HepG2 (cell line): ENCODE results near the gene DYRK1B. TPM values are rescaled to one million over a fixed set of nuclear protein-coding genes. Genes with fewer than 3 reads are reported as not detected.

Experiments
- ATAC-seq: fragments of 200-7000 bp; cut with Tn5 transposase; 3 replicates; pipeline ENCODE4 v1.9.1; 2020; ENCODE audit warnings: mild to moderate bottlenecking, moderate library complexity
- BruUV-seq: library from RNA; stranded (reverse); fragments of 400-500 nt; replicated peaks from 2 replicates; lab custom pipeline; 2021; lab: Mats Ljungman, UMichigan
- CTCF ChIA-PET: fragments of 300-600 bp; formaldehyde crosslinking; extraction: SDS; loops from one replicate; lab custom pipeline; 2021; ENCODE audit warnings: low total read pairs, inconsistent platforms, low intra/inter-chr PET ratio; lab: Yijun Ruan, JAX
- POLR2A ChIA-PET: fragments of 350-600 bp; sonication (Branson Sonifier 250); formaldehyde crosslinking; loops from one replicate; lab custom pipeline; 2020; ENCODE audit warnings: antibody characterized with exemption, inconsistent platforms; lab: Yijun Ruan, JAX
- DNase-seq: peaks from one replicate; pipeline ENCODE4 v3.0.0-alpha.2; 2015; ENCODE audit warnings: low spot score
- FAIRE-seq: peaks from 3 replicates; lab custom pipeline; 2011; peaks lifted over from hg19 to GRCh38; lab: Jason Lieb, UNC
- H2AFZ ChIP-seq: one replicate; pipeline ENCODE4 v1.6.1; 2011; ENCODE audit warnings: low read length, inconsistent platforms
- H3K27ac ChIP-seq: fragments of 300-600 bp; 3 replicates; pipeline ENCODE4 v1.8.0; 2011; ENCODE audit warnings: mixed run types, mild to moderate bottlenecking, mixed read lengths, low read length, inconsistent platforms; ENCODE audit not compliant: insufficient read depth; ENCODE audit errors: extremely low read length
- H3K27me3 ChIP-seq, 2 experiments: fragments of 200-600 bp in 1 of 2; 2 replicates in 1 of 2; 3 replicates in 1 of 2; pipeline versions ENCODE4 v1.6.0 to v1.8.0; 2011; ENCODE audit warnings: low read length in 2 of 2, mild to moderate bottlenecking in 2 of 2, moderate library complexity in 2 of 2, inconsistent platforms in 1 of 2; ENCODE audit not compliant: insufficient read depth in 2 of 2, control insufficient read depth in 1 of 2
- H3K36me3 ChIP-seq, 2 experiments: fragments of 200-600 bp in 1 of 2; replicated peaks in 1 of 2; 2 replicates in 1 of 2; 3 replicates in 1 of 2; pipeline versions ENCODE4 v1.5.1 to v1.8.0; 2011; ENCODE audit warnings: low read length in 2 of 2, inconsistent platforms in 1 of 2; ENCODE audit not compliant: insufficient read depth in 2 of 2, control insufficient read depth in 1 of 2
- H3K4me1 ChIP-seq: 2 replicates; pipeline ENCODE4 v1.5.1; 2012; ENCODE audit warnings: low read length, inconsistent platforms; ENCODE audit not compliant: insufficient read depth
- H3K4me2 ChIP-seq: 2 replicates; pipeline ENCODE4 v1.6.0; 2011; ENCODE audit warnings: low read depth, low read length, inconsistent platforms
- H3K4me3 ChIP-seq, 3 experiments: fragments of 200-600 bp in 1 of 3; sonication (generic), shearing (Covaris generic) in 1 of 3; replicated peaks in 1 of 3; 2 replicates each; pipeline ENCODE4 v1.5.1; 2011 to 2016; ENCODE audit warnings: low read length in 3 of 3, inconsistent platforms in 2 of 3, low read depth in 2 of 3, mild to moderate bottlenecking in 2 of 3, control low read depth in 1 of 3, mixed read lengths in 1 of 3; ENCODE audit not compliant: insufficient read depth in 1 of 3
- H3K79me2 ChIP-seq: one replicate; pipeline ENCODE4 v1.6.1; 2011; ENCODE audit warnings: low read length, inconsistent platforms; ENCODE audit not compliant: insufficient read depth
- H3K9ac ChIP-seq: 2 replicates; pipeline ENCODE4 v1.6.0; 2011; ENCODE audit warnings: mild to moderate bottlenecking, low read depth, low read length, inconsistent platforms; ENCODE audit not compliant: insufficient read depth
- H3K9me3 ChIP-seq: 2 replicates; pipeline ENCODE4 v1.5.1; 2012; ENCODE audit warnings: mild to moderate bottlenecking, low read length
- H4K20me1 ChIP-seq: 2 replicates; pipeline ENCODE4 v1.6.0; 2011; ENCODE audit warnings: inconsistent platforms, mild to moderate bottlenecking, low read length, moderate library complexity; ENCODE audit not compliant: insufficient read depth
- AHR ChIP-seq: IDR thresholded peaks from 2 replicates; pipeline ENCODE4 v1.6.1; 2018; ENCODE audit warnings: missing genetic modification reagents, missing compliant biosample characterization
- EZH2 ChIP-seq: conservative IDR thresholded peaks from 2 replicates; pipeline ENCODE4 v1.6.1; 2012; ENCODE audit warnings: mild to moderate bottlenecking, low read depth, low read length, moderate library complexity
- FOXA1 ChIP-seq, 2 experiments: fragments of 450-650 bp in 1 of 2; sonication (generic) in 1 of 2; formaldehyde crosslinking in 1 of 2; IDR thresholded peaks; 2 replicates each; pipeline versions ENCODE4 v1.4.0 to v1.6.1; 2016 to 2020; ENCODE audit warnings: missing genetic modification reagents in 1 of 2
- FOXK1 ChIP-seq: sonication (generic); formaldehyde crosslinking; IDR thresholded peaks from 2 replicates; pipeline ENCODE4 v1.4.0; 2020; ENCODE audit warnings: low read depth, missing genetic modification reagents, borderline replicate concordance
- FOXM1 ChIP-seq: sonication (generic); formaldehyde crosslinking; IDR thresholded peaks from 2 replicates; pipeline ENCODE4 v1.5.0; 2020; ENCODE audit warnings: missing genetic modification reagents
- IKZF1 ChIP-seq: fragments of 450-650 bp; IDR thresholded peaks from 2 replicates; pipeline ENCODE4 v1.7.1; 2016
- JUND ChIP-seq: sonication (generic); formaldehyde crosslinking; IDR thresholded peaks from 2 replicates; pipeline ENCODE4 v1.8.0; 2022; ENCODE audit warnings: mild to moderate bottlenecking, missing genetic modification reagents
- MTA1 ChIP-seq: sonication (generic); formaldehyde crosslinking; IDR thresholded peaks from 2 replicates; pipeline ENCODE4 v1.4.0; 2020; ENCODE audit warnings: missing genetic modification reagents, mild to moderate bottlenecking, borderline replicate concordance
- MTF2 ChIP-seq: sonication (generic); formaldehyde crosslinking; IDR thresholded peaks from 2 replicates; pipeline ENCODE4 v1.5.0; 2020; ENCODE audit warnings: missing genetic modification reagents, borderline replicate concordance
- MXD4 ChIP-seq: IDR thresholded peaks from 2 replicates; pipeline ENCODE4 v1.6.1; 2016; ENCODE audit warnings: mild to moderate bottlenecking, missing biosample characterization, missing genetic modification reagents
- ONECUT2 ChIP-seq: sonication (generic); formaldehyde crosslinking; IDR thresholded peaks from 2 replicates; pipeline ENCODE4 v1.4.0; 2020; ENCODE audit warnings: missing genetic modification reagents
- PHB2 ChIP-seq: fragments of 450-650 bp; IDR thresholded peaks from 2 replicates; pipeline ENCODE4 v1.6.1; 2018; ENCODE audit not compliant: partially characterized antibody
- POLR2A ChIP-seq, 2 experiments: IDR thresholded peaks; 2 replicates each; pipeline ENCODE4 v1.6.1; 2011; ENCODE audit warnings: low read depth in 2 of 2, low read length in 2 of 2, mild to moderate bottlenecking in 1 of 2, moderate library complexity in 1 of 2; ENCODE audit not compliant: insufficient read depth in 1 of 2
- POLR2AphosphoS2 ChIP-seq: IDR thresholded peaks from 2 replicates; pipeline ENCODE4 v1.6.1; 2011; ENCODE audit warnings: low read depth, low read length, improper control_type of control experiment
- SIN3A ChIP-seq: IDR thresholded peaks from 2 replicates; pipeline ENCODE4 v1.6.1; 2011; ENCODE audit warnings: low read depth, mild to moderate bottlenecking, control low read depth, low read length, borderline replicate concordance
- SRSF1 ChIP-seq: fragments of 200-400 bp; formaldehyde crosslinking; optimal IDR thresholded peaks from 2 replicates; pipeline ENCODE3; 2017; ENCODE audit warnings: mild to moderate bottlenecking, low read depth, low read length, moderate library complexity
- SUZ12 ChIP-seq: fragments of 150-350 bp; IDR thresholded peaks from 2 replicates; pipeline ENCODE4 v1.6.1; 2014; ENCODE audit warnings: low read depth, low read length
- TEAD2 ChIP-seq: sonication (generic); formaldehyde crosslinking; IDR thresholded peaks from 2 replicates; pipeline ENCODE4 v1.9.0; 2021; ENCODE audit warnings: missing genetic modification reagents
- ZKSCAN1 ChIP-seq: fragments of 150-350 bp; IDR thresholded peaks from 2 replicates; pipeline ENCODE4 v1.6.1; 2014; ENCODE audit warnings: low read length
- ZNF17 ChIP-seq: sonication (generic); formaldehyde crosslinking; IDR thresholded peaks from 2 replicates; pipeline ENCODE4 v1.5.0; 2020; ENCODE audit warnings: mild to moderate bottlenecking, missing genetic modification reagents
- ZNF20 ChIP-seq: sonication (generic); formaldehyde crosslinking; IDR thresholded peaks from 2 replicates; pipeline ENCODE4 v1.4.0; 2020; ENCODE audit warnings: mild to moderate bottlenecking, moderate library complexity, missing genetic modification reagents
- ZNF263 ChIP-seq: sonication (generic); formaldehyde crosslinking; IDR thresholded peaks from 2 replicates; pipeline ENCODE4 v1.4.0; 2020; ENCODE audit warnings: missing genetic modification reagents
- ZNF496 ChIP-seq: sonication (generic); formaldehyde crosslinking; IDR thresholded peaks from 2 replicates; pipeline ENCODE4 v1.8.1; 2023; ENCODE audit warnings: mild to moderate bottlenecking, moderate library complexity, missing genetic modification reagents; ENCODE audit not compliant: insufficient replicate concordance
- ZNF567 ChIP-seq: sonication (generic); formaldehyde crosslinking; IDR thresholded peaks from 2 replicates; pipeline ENCODE4 v1.8.1; 2023; ENCODE audit warnings: mild to moderate bottlenecking, missing genetic modification reagents, borderline replicate concordance
- ZNF644 ChIP-seq: IDR thresholded peaks from 2 replicates; pipeline ENCODE4 v1.6.1; 2016; ENCODE audit warnings: low read depth
- ZNF652 ChIP-seq: IDR thresholded peaks from 2 replicates; pipeline ENCODE4 v1.6.1; 2016; ENCODE audit warnings: low read depth, borderline replicate concordance
- ZNF709 ChIP-seq: sonication (generic); formaldehyde crosslinking; IDR thresholded peaks from 2 replicates; pipeline ENCODE4 v1.5.0; 2020; ENCODE audit warnings: mild to moderate bottlenecking, missing genetic modification reagents
- ZNF883 ChIP-seq: sonication (generic); formaldehyde crosslinking; IDR thresholded peaks from 2 replicates; pipeline ENCODE4 v1.5.1; 2020; ENCODE audit warnings: mild to moderate bottlenecking, missing genetic modification reagents; ENCODE audit errors: not compliant biosample characterization
- ZSCAN21 ChIP-seq: sonication (generic); formaldehyde crosslinking; IDR thresholded peaks from 2 replicates; pipeline ENCODE4 v1.8.0; 2022; ENCODE audit warnings: mild to moderate bottlenecking, missing genetic modification reagents, moderate library complexity, borderline replicate concordance
- ZZZ3 ChIP-seq: sonication (generic); formaldehyde crosslinking; IDR thresholded peaks from 2 replicates; pipeline ENCODE4 v1.4.0; 2020; ENCODE audit warnings: missing genetic modification reagents, mild to moderate bottlenecking, borderline replicate concordance
- WGBS: methylation state at CpG from one replicate; pipeline ENCODE4 v1.1.6; 2017; ENCODE audit warnings: low lambda C conversion rate; 5-methylcytosine and 5-hydroxymethylcytosine counted together
- in situ Hi-C: cut with HindIII; loops from 2 replicates; pipeline ENCODE4 v1.10.0; 2017; ENCODE audit warnings: low pct_unique_long_range_greater_than_20kb; ENCODE audit not compliant: extremely low pct_ligation_motif_present
- intact Hi-C: fragments of 100-400 bp; cut with micrococcal nuclease; formaldehyde crosslinking; loops from one replicate; pipeline ENCODE4 v1.10.0; 2022; ENCODE audit not compliant: unreplicated experiment
- polyA plus RNA-seq, 8 experiments: library from polyadenylated mRNA; depleted of rRNA in 3 of 8; stranded (reverse) in 7 of 8; unstranded in 1 of 8; fragments of >200 nt; fragmentation: Illumina TruSeq in 4 of 8; extraction: Trizol in 4 of 8; gene quantifications; 2 replicates each; pipeline versions ENCODE4 v1.2.1 to v1.2.3, GENCODE V29; 2011 to 2016; ENCODE audit warnings: low read depth in 4 of 8, missing spikeins in 1 of 8, mixed read lengths in 1 of 8; ENCODE audit not compliant: insufficient read depth in 1 of 8
- total RNA-seq, 5 experiments: library from RNA; depleted of rRNA; stranded (reverse); fragments of >200 nt; fragmentation: Illumina TruSeq; extraction: Trizol; gene quantifications; 2 replicates each; pipeline ENCODE4 v1.2.3, GENCODE V29; 2016; ENCODE audit warnings: low read depth in 1 of 5

The DYRK1B gene
- total and polyA plus RNA-seq, 2 of the 13 experiments (the other 11 are each of a cell fraction or from before 2014, with no cell fraction given), result 0.82 to 1.3 TPM

GRCh38 chr19:39845933-39846677, 12.1 kb upstream of the DYRK1B start, which contains the start of gene FBL:
TSS of gene FBL (minus strand) at chr19:39846379. CDS start at chr19:39846300, 79 bp downstream.
- intact Hi-C loops, result no loop called here
- H3K79me2 ChIP-seq, result peaks cover 48% of the 10 kb centered on the region
- CTCF ChIA-PET, result no interaction called here
- TF ChIP-seq EZH2 (no peak), ZNF496 (no peak), ZNF644 (CRISPR knock-in tag) (no peak), JUND (CRISPR knock-in tag) (no peak), AHR (CRISPR knock-in tag) (no peak), ONECUT2 (no peak; the same call in 1 of the 2 replicates), SIN3A (peak; percentile 91; the same call in 1 of the 2 replicates), POLR2AphosphoS2 (no peak), MTF2 (CRISPR knock-in tag) (no peak), FOXK1 (peak; percentile 57; the same call in 1 of the 2 replicates), MXD4 (CRISPR knock-in tag) (peak; percentile 89), ZNF709 (CRISPR knock-in tag) (peak; percentile 54; the same call in 1 of the 2 replicates), ZSCAN21 (CRISPR knock-in tag) (0 out of 2 replicates have a peak, but pooled peaks have one; percentile 30), FOXM1 (no peak), POLR2A (IDR thresholded peaks at IDR 0.05; ENCODE audit: insufficient read depth in 1 of 2, low read depth in 2 of 2, low read length in 2 of 2) (peak; percentile 48 to 96), TEAD2 (CRISPR knock-in tag) (no peak), ZNF652 (no peak), ZNF20 (CRISPR knock-in tag) (no peak), ZKSCAN1 (no peak), FOXA1 (IDR thresholded peaks at IDR 0.05) (no peak), FOXA1 (CRISPR knock-in tag; IDR thresholded peaks at IDR 0.05) (no peak), ZNF263 (no peak), MTA1 (CRISPR knock-in tag) (no peak), PHB2 (no peak), ZNF883 (CRISPR knock-in tag) (peak; percentile 60), ZNF567 (0 out of 2 replicates have a peak, but pooled peaks have one; percentile 49), ZZZ3 (CRISPR knock-in tag) (no peak), ZNF17 (no peak), SUZ12 (no peak), IKZF1 (no peak), SRSF1 (peak; percentile 78)

More at GRCh38 chr19:39845933-39846677, 12.1 kb upstream of the DYRK1B start, which contains the start of gene FBL:
- peak within 1 kb of the TSS; percentile 69 to 86 (median 84) for H3K4me3 ChIP-seq
- no TSS peak for BruUV-seq
- peak within 1 kb of the TSS; percentile 83 for H3K9ac ChIP-seq
- ATAC-seq (peak; percentile 88), DNase-seq (peak; percentile 84), FAIRE-seq (no peak)
- WGBS, result under 1% methylated on average over 30 of the region's 57 CpGs
- POLR2A ChIA-PET, result interaction anchor here (1.3 to 2.3 kb wide), 2 partner anchors 124 to 410 kb away, joined by 3 to 16 read pairs; partner anchors contain the start of genes PSMC4 and RPS16
- peak within 1 kb of the TSS; percentile 74 for H3K27ac ChIP-seq
- no peaks in the 10 kb centered on the region for H3K9me3 ChIP-seq
- H3K27me3 ChIP-seq, result no peaks in the 10 kb centered on the region; a peak in 1 of 5 replicates
- in situ Hi-C loops, result no loop called here
- peaks cover 0 to 5% of the 10 kb centered on the region in 2 experiments; a peak in 1 of 5 replicates for H3K36me3 ChIP-seq
- H3K4me2 ChIP-seq, result peak within 1 kb of the TSS; percentile 96
- H4K20me1 ChIP-seq, result peaks cover 35% of the 10 kb centered on the region
- H2AFZ ChIP-seq, result peak within 1 kb of the TSS; percentile 56
- peaks cover 69% of the 10 kb centered on the region for H3K4me1 ChIP-seq
